ENCODE data around the gene TRIM37. TPM values are rescaled to one million over a fixed set of nuclear protein-coding genes. Genes with fewer than 3 reads are reported as not detected.

The TRIM37 gene
- total and polyA plus RNA-seq, 2 of the 8 experiments (the other 6 are each of a cell fraction or from before 2014, with no cell fraction given): 38.2 to 57.0 TPM

- Histone ChIP-seq H3K4me1 (replicated peaks in 1 of 4; ENCODE audit: control insufficient read depth in 3 of 4, insufficient read depth in 4 of 4, low read length in 3 of 4) (no peaks in the 10 kb centered on the region), H3K23me2 (ENCODE audit: low read depth, low read length) (no peaks in the 10 kb centered on the region), H3K9ac (replicated peaks in 1 of 4; ENCODE audit: extremely low read depth in 1 of 4, low read depth in 3 of 4, low read length in 3 of 4) (no peak overlapping the region), H3K23ac (ENCODE audit: insufficient read length) (no peak overlapping the region), H3K4me2 (ENCODE audit: insufficient read depth in 1 of 2, low read depth in 2 of 2, low read length in 2 of 2) (no peak overlapping the region), H3K27me3 (replicated peaks in 1 of 4; ENCODE audit: control insufficient read depth in 3 of 4, extremely low read depth in 1 of 4, insufficient read depth in 3 of 4, low read length in 3 of 4) (no peaks in the 10 kb centered on the region), H3K14ac (ENCODE audit: insufficient read length) (no peak overlapping the region), H3K36me3 (ENCODE audit: control insufficient read depth in 2 of 4, insufficient read depth in 4 of 4, low read length in 3 of 4) (peaks cover 0 to 19% (median 9%) of the 10 kb centered on the region in 4 experiments; a peak in 6 of 8 replicates), H2AFZ (ENCODE audit: low read length) (no peak overlapping the region), H3K27ac (ENCODE audit: low read depth, low read length) (no peak overlapping the region), H3K79me2 (ENCODE audit: control insufficient read depth in 1 of 2, insufficient read depth in 2 of 2, low read length in 2 of 2) (no peaks in the 10 kb centered on the region), H4K8ac (ENCODE audit: extremely low read depth, insufficient read depth, low read length) (no peak overlapping the region), H2BK120ac (replicated peaks; ENCODE audit: low read depth, low read length) (no peak overlapping the region), H4K20me1 (replicated peaks in 1 of 2; ENCODE audit: control insufficient read depth in 1 of 2, insufficient read depth in 2 of 2, low read length in 2 of 2) (no peaks in the 10 kb centered on the region), H3K9me3 (ENCODE audit: insufficient read depth in 2 of 2, low read depth in 1 of 2, low read length in 1 of 2) (no peaks in the 10 kb centered on the region), H2BK15ac (ENCODE audit: low read length) (no peak overlapping the region), H3K4ac (replicated peaks; ENCODE audit: insufficient read length, low read depth, low read length) (no peak overlapping the region), H3K4me3 (ENCODE audit: extremely low read depth in 1 of 4, insufficient read depth in 2 of 4, low read depth in 3 of 4, low read length in 4 of 4) (no peak overlapping the region), H3K18ac (ENCODE audit: extremely low read depth, low read length) (no peak overlapping the region), H2BK20ac (ENCODE audit: low read length) (no peak overlapping the region), H3K56ac (replicated peaks; ENCODE audit: insufficient read length, low read depth, low read length) (no peak overlapping the region), H4K5ac (ENCODE audit: insufficient read length, low read depth, low read length) (no peak overlapping the region), H2BK12ac (ENCODE audit: low read depth, low read length) (no peak overlapping the region), H2AK5ac (ENCODE audit: low read depth, low read length) (no peak overlapping the region), H4K91ac (replicated peaks; ENCODE audit: insufficient read length, low read length) (no peak overlapping the region), H3K79me1 (ENCODE audit: low read depth, low read length) (no peaks in the 10 kb centered on the region), H2BK5ac (ENCODE audit: low read depth, low read length) (no peak overlapping the region)
- POLR2A ChIA-PET (ENCODE audit: partially characterized antibody): no interaction called here
- FAIRE-seq: no peak
- DNase-seq (ENCODE audit: low read depth in 1 of 2, low spot score in 2 of 2): no peak
- TF ChIP-seq RXRA (IDR thresholded peaks at IDR 0.05; ENCODE audit: insufficient read depth, low read depth, low read length) (no peak), ZNF274 (IDR thresholded peaks at IDR 0.05; ENCODE audit: borderline replicate concordance, extremely low read depth, low read length) (no peak), TAF1 (IDR thresholded peaks at IDR 0.05; ENCODE audit: low read depth, low read length) (no peak), JUND (IDR thresholded peaks at IDR 0.05; ENCODE audit: low read length) (no peak), RFX5 (IDR thresholded peaks at IDR 0.05; ENCODE audit: borderline replicate concordance, low read depth, low read length) (no peak), EGR1 (IDR thresholded peaks at IDR 0.05; ENCODE audit: borderline replicate concordance, low read depth, low read length) (no peak)
- WGBS, 2 experiments (ENCODE audit: extremely low coverage in 1 of 2, insufficient coverage in 1 of 2, insufficient read length in 1 of 2, insufficient replicate concordance in 2 of 2, low coverage in 1 of 2, low lambda C conversion rate in 2 of 2, missing lambda C conversion rate in 1 of 2): 95% methylated on average over 1 of the region's 1 CpG; no CpG with 5 or more reads in 1 of the 2 experiments
- CTCF ChIA-PET (ENCODE audit: partially characterized antibody): no interaction called here
Observed at GRCh38 chr17:58999500-58999899, 107.2 kb downstream of the TRIM37 start.

Measured in H1 (cell line).